ENCODE measurements around the gene SOAT2.

DNA sequence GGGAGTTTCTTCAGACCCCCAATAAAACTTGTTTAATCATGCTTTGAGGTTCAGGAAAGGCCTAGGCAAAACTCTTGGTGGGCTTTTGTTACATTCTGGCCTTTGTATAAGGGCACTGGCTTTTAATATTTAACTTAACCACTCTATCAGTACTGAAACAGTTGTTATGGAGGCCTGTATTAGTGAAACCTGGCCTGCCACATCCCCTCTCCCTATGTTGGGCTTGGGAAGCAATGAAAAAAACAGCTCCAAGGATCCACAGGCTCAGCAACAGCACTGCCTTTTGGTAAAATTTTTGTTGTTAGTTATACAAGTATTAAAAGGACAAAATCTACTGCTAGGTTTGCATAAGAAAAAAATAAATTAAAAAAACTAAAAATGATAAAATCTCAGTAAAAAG lies 10.7 kb downstream of the SOAT2 start:
- TF ChIP-seq, protein P1, sequence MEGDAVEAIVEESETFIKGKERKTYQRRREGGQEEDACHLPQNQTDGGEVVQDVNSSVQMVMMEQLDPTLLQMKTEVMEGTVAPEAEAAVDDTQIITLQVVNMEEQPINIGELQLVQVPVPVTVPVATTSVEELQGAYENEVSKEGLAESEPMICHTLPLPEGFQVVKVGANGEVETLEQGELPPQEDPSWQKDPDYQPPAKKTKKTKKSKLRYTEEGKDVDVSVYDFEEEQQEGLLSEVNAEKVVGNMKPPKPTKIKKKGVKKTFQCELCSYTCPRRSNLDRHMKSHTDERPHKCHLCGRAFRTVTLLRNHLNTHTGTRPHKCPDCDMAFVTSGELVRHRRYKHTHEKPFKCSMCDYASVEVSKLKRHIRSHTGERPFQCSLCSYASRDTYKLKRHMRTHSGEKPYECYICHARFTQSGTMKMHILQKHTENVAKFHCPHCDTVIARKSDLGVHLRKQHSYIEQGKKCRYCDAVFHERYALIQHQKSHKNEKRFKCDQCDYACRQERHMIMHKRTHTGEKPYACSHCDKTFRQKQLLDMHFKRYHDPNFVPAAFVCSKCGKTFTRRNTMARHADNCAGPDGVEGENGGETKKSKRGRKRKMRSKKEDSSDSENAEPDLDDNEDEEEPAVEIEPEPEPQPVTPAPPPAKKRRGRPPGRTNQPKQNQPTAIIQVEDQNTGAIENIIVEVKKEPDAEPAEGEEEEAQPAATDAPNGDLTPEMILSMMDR (conservative IDR thresholded peaks at IDR 0.05; ENCODE audit: low read depth, low read length), result no peak
- TF ChIP-seq EZH2 (IDR thresholded peaks at IDR 0.05; ENCODE audit: borderline replicate concordance, low read depth, low read length, poor library complexity, severe bottlenecking), result no peak
